Ishikawa (cell line): ENCODE data around the gene OXER1.
A peak's percentile ranks its signal among the peaks of the same experiment; 100 is the strongest.

ENCODE experiments used
- CEBPB ChIP-seq: IDR thresholded peaks from 2 replicates; pipeline ENCODE4 v1.6.1; 2012
- CREB1 ChIP-seq: IDR thresholded peaks from 2 replicates; pipeline ENCODE4 v1.6.1; 2012; ENCODE audit warnings: low read depth
- EGR1 ChIP-seq: IDR thresholded peaks from 2 replicates; pipeline ENCODE4 v1.6.1; 2012
- EP300 ChIP-seq: IDR thresholded peaks from 2 replicates; pipeline ENCODE4 v1.6.1; 2012; ENCODE audit warnings: borderline replicate concordance
- FOXM1 ChIP-seq: IDR thresholded peaks from 2 replicates; pipeline ENCODE4 v1.6.1; 2012; ENCODE audit warnings: low read depth, borderline replicate concordance
- NFIC ChIP-seq: IDR thresholded peaks from 2 replicates; pipeline ENCODE4 v1.6.1; 2012
- RAD21 ChIP-seq: IDR thresholded peaks from 2 replicates; pipeline ENCODE4 v1.6.1; 2012; ENCODE audit warnings: low read depth
- TAF1 ChIP-seq: IDR thresholded peaks from 2 replicates; pipeline ENCODE4 v1.6.1; 2012; ENCODE audit warnings: low read depth, mild to moderate bottlenecking
- TCF12 ChIP-seq: IDR thresholded peaks from 2 replicates; pipeline ENCODE4 v1.6.1; 2012; ENCODE audit warnings: low read depth
- TEAD4 ChIP-seq: IDR thresholded peaks from 2 replicates; pipeline ENCODE4 v1.6.1; 2012
- USF1 ChIP-seq: IDR thresholded peaks from 2 replicates; pipeline ENCODE4 v1.6.1; 2012
- YY1 ChIP-seq: IDR thresholded peaks from 2 replicates; pipeline ENCODE4 v1.6.1; 2012; ENCODE audit warnings: low read depth
- ZBTB7A ChIP-seq: IDR thresholded peaks from 2 replicates; pipeline ENCODE4 v1.6.1; 2012; ENCODE audit warnings: low read depth
- TF ChIP-seq, protein P1 (sequence below): IDR thresholded peaks from 2 replicates; pipeline ENCODE4 v1.6.1; 2012
- TF ChIP-seq, protein P2 (sequence below): IDR thresholded peaks from 2 replicates; pipeline ENCODE4 v1.6.1; 2012; ENCODE audit warnings: low read depth, mild to moderate bottlenecking

Gene OXER1

GRCh38 chr2:42770288-42771131, 6.6 kb upstream of the OXER1 start:
- TF ChIP-seq RAD21 (peak; percentile 64), NFIC (no peak)

DNA sequence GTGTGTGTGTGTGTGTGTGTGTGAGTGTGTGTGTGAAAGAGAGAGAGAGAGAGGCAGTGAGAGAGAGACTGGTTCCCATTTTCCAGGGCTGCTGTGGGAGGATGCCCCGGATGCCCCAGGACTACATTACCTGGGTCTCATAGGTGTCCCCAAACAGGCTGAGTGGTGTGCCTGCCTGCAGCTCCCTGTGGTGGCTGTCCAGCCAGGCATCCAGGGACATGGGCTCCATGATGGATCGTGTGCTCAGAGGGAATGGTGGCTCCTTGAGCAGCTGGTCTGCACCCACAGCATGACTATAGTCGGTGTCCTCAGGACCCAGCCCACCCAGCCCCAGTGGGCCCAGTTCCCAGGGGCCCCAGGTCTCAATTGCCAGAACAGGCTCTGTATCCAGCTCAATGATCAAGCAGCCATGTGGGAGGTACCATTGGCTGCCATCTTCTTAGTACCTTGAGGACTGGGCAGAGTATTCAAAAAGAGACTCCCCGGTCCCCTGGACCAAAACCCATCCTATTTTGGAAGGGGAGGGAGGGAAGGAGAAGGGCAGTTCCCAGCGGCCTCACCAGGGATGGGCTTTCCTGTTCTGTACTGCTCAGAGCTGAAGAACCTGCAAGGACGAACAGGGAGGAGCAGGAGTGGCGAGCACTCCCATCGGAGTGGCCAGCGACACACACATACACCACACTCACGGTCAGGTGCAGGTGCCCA, 5.8 kb upstream of the OXER1 start:
- TF ChIP-seq NFIC, result no peak
- TF ChIP-seq EGR1, result no peak
- no peak for TF ChIP-seq TEAD4

- TF ChIP-seq EGR1, result no peak
- no peak for TF ChIP-seq CREB1
- TF ChIP-seq EP300, result no peak
- TF ChIP-seq, protein P1, sequence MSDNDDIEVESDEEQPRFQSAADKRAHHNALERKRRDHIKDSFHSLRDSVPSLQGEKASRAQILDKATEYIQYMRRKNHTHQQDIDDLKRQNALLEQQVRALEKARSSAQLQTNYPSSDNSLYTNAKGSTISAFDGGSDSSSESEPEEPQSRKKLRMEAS, result no peak
- TF ChIP-seq TEAD4, result no peak
- no peak for TF ChIP-seq ZBTB7A
- TF ChIP-seq USF1, result no peak
- TF ChIP-seq TCF12, result no peak
Observed at GRCh38 chr2:42768706-42769256, 4.8 kb upstream of the OXER1 start.

- no peak for TF ChIP-seq CREB1
Observed at GRCh38 chr2:42767899-42768705, 4.2 kb upstream of the OXER1 start.

DNA sequence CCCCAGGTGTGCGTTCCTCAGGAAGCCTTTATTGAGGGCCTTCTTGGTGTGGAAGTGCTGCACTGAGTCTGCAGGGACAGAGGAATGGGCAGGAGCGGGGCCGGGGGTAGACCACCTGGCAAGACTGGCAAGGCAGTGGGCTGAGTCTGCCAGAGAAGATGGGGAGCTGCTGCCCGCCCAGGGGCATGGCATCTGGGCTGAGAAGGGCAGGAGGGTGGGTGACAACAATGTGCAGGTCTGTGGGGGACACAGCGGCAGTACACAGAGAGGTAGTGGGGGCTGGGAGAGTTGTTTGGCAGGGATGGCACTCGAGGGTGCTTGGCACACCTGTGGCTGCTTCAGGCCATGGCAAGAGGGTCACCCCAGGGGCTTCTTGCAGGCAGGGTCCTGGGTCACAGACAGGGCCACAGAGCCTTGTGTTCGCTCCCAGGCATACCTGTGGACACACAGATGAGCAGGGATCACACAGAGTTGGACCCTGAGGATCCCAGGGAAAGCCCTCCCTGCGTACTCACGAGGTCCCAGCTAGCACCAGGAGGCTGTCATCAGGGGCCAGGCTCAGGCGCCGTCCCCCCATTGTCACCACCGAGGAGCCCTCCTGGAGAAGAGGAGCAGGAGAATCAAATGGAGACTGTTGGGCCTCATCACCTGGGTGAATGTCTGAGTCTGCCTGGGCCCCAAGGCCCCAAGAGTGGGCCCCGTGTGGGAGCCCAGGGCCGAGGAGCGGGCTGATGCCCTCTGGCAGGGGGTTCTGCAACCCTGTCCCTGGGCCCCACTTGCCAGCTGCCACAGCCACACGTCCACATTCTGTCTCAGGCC, 3.4 kb upstream of the OXER1 start:
- no peak for TF ChIP-seq RAD21

DNA sequence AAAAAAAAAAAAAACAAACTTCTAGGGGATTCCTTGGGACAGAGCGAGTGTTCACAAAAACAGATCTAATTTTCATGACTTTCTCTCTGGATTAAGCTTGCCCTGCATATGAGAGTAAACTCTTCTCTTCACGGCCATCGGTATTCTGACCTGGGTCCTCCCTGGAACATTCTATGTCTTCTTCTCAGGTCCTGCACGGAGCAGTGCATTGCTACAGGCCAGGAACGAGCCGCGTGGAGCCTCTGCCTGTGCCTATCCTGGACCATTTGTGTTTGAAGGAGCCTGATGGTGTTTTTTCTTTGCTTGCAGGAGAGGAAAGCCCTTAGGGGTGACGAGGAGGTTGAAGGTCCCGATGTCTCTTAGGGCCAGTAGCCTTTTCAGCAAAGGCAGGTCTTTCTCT, 1.8 kb upstream of the OXER1 start:
- no peak for TF ChIP-seq TCF12
- TF ChIP-seq CREB1, result no peak
- no peak for TF ChIP-seq NFIC

DNA sequence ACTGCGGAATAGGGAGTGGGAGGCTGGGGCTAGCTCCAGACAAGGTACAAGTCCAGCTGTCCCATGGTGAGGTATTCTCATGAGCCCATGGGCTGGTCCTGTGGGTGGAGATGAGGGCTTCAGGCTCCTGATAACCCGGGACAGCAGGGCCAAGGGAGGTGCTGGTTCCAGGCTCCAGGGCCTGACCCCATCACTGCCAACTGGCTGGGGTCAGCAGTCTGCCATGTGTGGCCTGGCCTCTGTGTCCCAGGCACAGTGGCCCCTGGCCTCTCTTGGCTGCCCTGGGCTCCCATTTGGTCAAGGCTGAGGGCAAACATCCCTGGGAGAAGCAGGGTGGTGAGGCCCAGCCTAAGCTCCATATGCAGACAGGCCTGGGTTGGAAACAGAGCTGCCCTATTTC, 966 bp upstream of the OXER1 start:
- TF ChIP-seq EP300, result no peak
- TF ChIP-seq RAD21, result no peak
- TF ChIP-seq, protein P1, result no peak
- TF ChIP-seq, protein P2, sequence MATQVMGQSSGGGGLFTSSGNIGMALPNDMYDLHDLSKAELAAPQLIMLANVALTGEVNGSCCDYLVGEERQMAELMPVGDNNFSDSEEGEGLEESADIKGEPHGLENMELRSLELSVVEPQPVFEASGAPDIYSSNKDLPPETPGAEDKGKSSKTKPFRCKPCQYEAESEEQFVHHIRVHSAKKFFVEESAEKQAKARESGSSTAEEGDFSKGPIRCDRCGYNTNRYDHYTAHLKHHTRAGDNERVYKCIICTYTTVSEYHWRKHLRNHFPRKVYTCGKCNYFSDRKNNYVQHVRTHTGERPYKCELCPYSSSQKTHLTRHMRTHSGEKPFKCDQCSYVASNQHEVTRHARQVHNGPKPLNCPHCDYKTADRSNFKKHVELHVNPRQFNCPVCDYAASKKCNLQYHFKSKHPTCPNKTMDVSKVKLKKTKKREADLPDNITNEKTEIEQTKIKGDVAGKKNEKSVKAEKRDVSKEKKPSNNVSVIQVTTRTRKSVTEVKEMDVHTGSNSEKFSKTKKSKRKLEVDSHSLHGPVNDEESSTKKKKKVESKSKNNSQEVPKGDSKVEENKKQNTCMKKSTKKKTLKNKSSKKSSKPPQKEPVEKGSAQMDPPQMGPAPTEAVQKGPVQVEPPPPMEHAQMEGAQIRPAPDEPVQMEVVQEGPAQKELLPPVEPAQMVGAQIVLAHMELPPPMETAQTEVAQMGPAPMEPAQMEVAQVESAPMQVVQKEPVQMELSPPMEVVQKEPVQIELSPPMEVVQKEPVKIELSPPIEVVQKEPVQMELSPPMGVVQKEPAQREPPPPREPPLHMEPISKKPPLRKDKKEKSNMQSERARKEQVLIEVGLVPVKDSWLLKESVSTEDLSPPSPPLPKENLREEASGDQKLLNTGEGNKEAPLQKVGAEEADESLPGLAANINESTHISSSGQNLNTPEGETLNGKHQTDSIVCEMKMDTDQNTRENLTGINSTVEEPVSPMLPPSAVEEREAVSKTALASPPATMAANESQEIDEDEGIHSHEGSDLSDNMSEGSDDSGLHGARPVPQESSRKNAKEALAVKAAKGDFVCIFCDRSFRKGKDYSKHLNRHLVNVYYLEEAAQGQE, result no peak
- no peak for TF ChIP-seq NFIC
- no peak for TF ChIP-seq CEBPB
- no peak for TF ChIP-seq EGR1
- TF ChIP-seq TEAD4, result no peak
- TF ChIP-seq USF1, result no peak
- TF ChIP-seq YY1, result no peak
- no peak for TF ChIP-seq TAF1
- no peak for TF ChIP-seq FOXM1
- TF ChIP-seq ZBTB7A, result no peak
- no peak for TF ChIP-seq CREB1
